ENCODE results near the gene WBP1. TPM values are rescaled to one million over a fixed set of nuclear protein-coding genes. Genes with fewer than 3 reads are reported as not detected.

Gene WBP1
- total RNA-seq, 4 donors from 2014 or later: 40.7 to 121 (median 47.0) TPM

DNA sequence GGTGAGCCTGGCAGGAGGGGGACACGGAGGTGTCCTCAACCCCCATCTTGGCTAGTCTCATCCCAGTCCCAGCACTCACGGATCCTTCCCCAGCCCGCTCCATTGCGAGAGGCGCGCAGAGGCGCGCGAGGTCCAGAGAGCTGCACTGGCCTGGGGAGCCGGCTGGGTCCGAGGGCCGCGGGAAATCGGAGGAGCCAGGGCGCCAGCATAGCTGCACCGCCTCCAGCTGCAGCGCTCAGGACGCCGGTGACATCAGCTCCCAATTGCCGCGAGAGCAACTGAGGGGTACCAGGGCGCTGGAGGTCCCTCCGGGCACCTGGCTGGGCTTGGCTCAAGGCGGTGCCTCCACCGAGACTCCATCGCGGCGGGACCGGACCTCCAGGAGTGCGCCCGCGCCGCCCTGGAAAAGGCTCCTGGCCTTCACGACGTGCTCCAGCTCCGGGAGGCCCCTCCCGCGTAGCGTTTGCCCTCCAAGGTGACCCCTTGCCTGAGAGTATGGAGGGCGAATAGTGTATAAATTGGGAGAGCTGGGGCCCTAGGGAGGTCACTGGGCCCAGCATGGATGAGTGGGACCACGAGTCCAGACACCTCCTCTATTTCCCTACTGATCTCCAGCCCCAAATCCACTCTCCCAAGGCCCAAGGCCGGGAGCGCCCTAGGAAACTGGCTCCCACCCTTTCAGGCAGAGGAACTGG lies 22.0 kb upstream of the WBP1 start:
- H3K27me3 ChIP-seq: no peaks in the 10 kb centered on the region
- WGBS: 78% methylated on average over 18 of the region's 43 CpGs

DNA sequence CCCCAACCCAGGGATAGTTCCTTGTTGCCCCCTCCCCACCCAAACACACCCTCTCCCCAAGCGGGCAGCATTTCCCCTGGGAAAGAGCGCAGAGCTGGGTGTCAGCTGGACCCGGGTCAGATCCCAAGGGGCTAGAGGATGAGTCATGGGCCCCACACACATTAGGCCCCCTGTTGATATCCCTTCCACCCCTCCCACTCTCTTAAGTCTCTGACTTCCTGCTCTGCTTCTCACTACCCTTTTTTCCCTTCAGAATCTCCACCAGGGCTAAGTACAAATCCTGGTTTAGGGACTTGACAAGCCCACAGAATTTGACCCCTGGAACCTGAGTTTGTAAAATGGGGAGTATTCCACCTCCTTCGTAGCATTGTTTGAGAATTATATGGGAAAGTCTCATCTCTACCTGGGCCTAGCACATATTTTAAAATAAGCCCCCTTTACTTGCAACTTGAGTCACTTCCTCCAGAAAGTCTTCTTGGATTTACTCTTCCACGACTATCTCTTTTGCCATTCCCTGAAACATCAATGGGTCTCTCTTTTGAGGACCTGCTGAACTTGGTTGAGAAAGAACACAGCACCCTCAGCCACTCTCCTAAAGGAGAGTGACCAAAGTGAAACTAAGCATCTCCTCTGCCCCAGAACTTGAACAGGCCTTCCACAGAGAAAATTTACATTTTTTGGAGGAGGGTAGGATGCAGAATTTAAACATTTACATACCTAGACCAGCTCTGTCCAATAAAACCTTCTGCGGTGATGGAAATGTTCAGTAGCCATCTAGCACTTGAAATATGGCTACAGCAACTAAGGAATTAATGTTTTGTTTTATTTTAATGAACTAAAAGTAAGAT lies 21.2 kb upstream of the WBP1 start:
- peaks cover 31% of the 10 kb centered on the region for H3K4me1 ChIP-seq
- 63% methylated on average over 6 of the region's 6 CpGs for WGBS
- peaks cover 8% of the 10 kb centered on the region for H3K36me3 ChIP-seq

More for the DNA sequence above, 22.0 kb upstream of the WBP1 start:
- no peak for TF ChIP-seq EP300 (IDR thresholded peaks at IDR 0.05)
- no peak for TF ChIP-seq POLR2A (IDR thresholded peaks at IDR 0.05)
- TF ChIP-seq, protein P1, sequence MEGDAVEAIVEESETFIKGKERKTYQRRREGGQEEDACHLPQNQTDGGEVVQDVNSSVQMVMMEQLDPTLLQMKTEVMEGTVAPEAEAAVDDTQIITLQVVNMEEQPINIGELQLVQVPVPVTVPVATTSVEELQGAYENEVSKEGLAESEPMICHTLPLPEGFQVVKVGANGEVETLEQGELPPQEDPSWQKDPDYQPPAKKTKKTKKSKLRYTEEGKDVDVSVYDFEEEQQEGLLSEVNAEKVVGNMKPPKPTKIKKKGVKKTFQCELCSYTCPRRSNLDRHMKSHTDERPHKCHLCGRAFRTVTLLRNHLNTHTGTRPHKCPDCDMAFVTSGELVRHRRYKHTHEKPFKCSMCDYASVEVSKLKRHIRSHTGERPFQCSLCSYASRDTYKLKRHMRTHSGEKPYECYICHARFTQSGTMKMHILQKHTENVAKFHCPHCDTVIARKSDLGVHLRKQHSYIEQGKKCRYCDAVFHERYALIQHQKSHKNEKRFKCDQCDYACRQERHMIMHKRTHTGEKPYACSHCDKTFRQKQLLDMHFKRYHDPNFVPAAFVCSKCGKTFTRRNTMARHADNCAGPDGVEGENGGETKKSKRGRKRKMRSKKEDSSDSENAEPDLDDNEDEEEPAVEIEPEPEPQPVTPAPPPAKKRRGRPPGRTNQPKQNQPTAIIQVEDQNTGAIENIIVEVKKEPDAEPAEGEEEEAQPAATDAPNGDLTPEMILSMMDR (IDR thresholded peaks at IDR 0.05): no peak
- no peak for TF ChIP-seq POLR2AphosphoS5 (IDR thresholded peaks at IDR 0.05)
- peaks cover 24% of the 10 kb centered on the region for H3K4me1 ChIP-seq
- H3K9me3 ChIP-seq: no peaks in the 10 kb centered on the region
- H3K36me3 ChIP-seq: peaks cover 16% of the 10 kb centered on the region
- H3K4me3 ChIP-seq: no peak overlapping the region
- no peak overlapping the region for H3K27ac ChIP-seq
- DNase-seq (ENCODE audit: low spot score in 2 of 2): peak in 1 of 2 donors; percentile 59

DNA sequence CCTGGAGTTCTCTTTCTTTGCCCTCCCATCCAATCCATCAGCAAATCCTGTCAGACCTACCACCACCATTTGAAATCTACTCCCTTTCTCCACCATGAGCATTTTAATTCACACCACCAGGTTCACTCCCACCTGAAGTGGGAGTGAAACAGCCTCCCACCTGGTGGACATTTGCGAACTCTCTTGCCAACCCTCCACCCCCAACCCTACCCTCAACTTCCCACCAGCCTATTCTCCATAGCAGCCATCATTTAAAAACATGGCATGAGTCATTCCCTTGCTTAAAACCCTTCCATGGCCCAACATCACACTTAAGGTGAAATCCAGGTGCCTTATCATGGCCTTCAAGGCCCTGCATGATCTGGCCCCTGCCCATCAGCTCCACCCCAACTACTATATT lies 20.0 kb upstream of the WBP1 start:
- Histone ChIP-seq H3K4me1 (peaks cover 32% of the 10 kb centered on the region), H3K36me3 (no peaks in the 10 kb centered on the region), H3K27me3 (no peaks in the 10 kb centered on the region), H3K27ac (no peak overlapping the region), H3K4me3 (no peak overlapping the region), H3K9me3 (no peaks in the 10 kb centered on the region)
- 97% methylated on average over 1 of the region's 1 CpG for WGBS
- TF ChIP-seq POLR2AphosphoS5 (IDR thresholded peaks at IDR 0.05) (no peak), POLR2A (IDR thresholded peaks at IDR 0.05) (no peak), EP300 (IDR thresholded peaks at IDR 0.05) (no peak)
- TF ChIP-seq, protein P1 (IDR thresholded peaks at IDR 0.05): no peak
- peak in 1 of 2 donors; percentile 6 for DNase-seq (ENCODE audit: low spot score in 2 of 2)

More for the DNA sequence above, 21.2 kb upstream of the WBP1 start:
- no peak for DNase-seq (ENCODE audit: low spot score in 2 of 2)
- no peak overlapping the region for H3K27ac ChIP-seq
- TF ChIP-seq EP300 (IDR thresholded peaks at IDR 0.05): no peak
- TF ChIP-seq, protein P1 (IDR thresholded peaks at IDR 0.05): no peak
- no peak for TF ChIP-seq POLR2A (IDR thresholded peaks at IDR 0.05)
- TF ChIP-seq POLR2AphosphoS5 (IDR thresholded peaks at IDR 0.05): no peak
- no peaks in the 10 kb centered on the region for H3K27me3 ChIP-seq
- no peaks in the 10 kb centered on the region for H3K9me3 ChIP-seq
- H3K4me3 ChIP-seq: no peak overlapping the region

DNA sequence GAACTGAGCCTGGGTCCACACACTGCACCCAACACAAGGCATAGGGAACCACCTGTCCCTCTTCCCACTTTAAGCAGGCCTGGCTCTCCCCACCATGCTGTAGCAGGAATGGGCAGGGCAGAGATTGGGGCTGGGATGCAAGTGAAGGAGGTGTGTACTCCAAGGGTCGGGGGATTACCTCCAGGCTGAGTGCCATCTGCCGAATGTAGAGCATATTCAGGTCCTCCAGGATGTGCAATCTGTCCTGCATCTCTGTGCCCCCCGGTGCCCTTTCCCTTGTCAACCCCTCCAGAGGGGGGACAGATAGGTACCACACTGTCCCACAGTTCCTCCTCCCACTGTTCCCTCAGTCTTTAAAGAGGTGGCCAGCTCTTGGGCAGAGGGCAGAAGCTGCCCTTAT lies 18.9 kb upstream of the WBP1 start:
- Histone ChIP-seq H3K4me1 (peaks cover 32% of the 10 kb centered on the region), H3K4me3 (peak overlapping the region; percentile 65)
- 38% methylated on average over 3 of the region's 3 CpGs for WGBS

More for the DNA sequence above, 18.9 kb upstream of the WBP1 start:
- Histone ChIP-seq H3K27me3 (no peaks in the 10 kb centered on the region), H3K36me3 (no peaks in the 10 kb centered on the region), H3K9me3 (no peaks in the 10 kb centered on the region), H3K27ac (peak overlapping the region; percentile 84)
- peak in 1 of 2 donors; percentile 61 for DNase-seq (ENCODE audit: low spot score in 2 of 2)
- TF ChIP-seq POLR2AphosphoS5 (IDR thresholded peaks at IDR 0.05): no peak
- TF ChIP-seq POLR2A (IDR thresholded peaks at IDR 0.05): no peak
- TF ChIP-seq, protein P1 (IDR thresholded peaks at IDR 0.05): no peak
- TF ChIP-seq EP300 (IDR thresholded peaks at IDR 0.05): no peak

Measured in suprapubic skin (tissue), 4 donors.